Measurements from ENCODE around the gene TXNRD3.

DNA sequence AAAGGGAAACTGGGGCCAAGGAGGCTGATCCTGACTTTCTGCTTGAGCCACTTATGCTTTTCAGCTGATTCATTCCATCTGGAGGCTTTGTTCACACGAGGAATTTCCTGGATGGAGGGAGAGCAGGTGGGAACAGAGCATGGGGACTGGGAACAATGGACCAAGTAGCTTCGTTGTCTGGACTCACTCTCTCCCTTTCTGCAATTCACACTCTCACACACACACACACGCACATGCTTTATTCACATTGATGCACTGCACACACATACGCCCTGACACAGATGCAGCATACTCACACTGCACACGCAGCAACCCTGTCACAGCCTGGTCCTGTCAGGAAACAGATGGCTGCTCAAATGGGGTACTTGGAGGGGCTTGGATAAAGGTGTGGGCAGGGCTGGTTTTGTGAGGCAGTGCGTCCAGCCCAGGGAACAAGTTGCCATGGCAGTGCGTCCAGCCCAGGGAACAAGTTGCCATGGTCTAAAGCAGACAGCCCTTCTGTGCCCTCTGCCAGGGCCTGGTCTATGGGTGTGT is 29.4 kb upstream of the TXNRD3 start:
- TF ChIP-seq, protein P1, sequence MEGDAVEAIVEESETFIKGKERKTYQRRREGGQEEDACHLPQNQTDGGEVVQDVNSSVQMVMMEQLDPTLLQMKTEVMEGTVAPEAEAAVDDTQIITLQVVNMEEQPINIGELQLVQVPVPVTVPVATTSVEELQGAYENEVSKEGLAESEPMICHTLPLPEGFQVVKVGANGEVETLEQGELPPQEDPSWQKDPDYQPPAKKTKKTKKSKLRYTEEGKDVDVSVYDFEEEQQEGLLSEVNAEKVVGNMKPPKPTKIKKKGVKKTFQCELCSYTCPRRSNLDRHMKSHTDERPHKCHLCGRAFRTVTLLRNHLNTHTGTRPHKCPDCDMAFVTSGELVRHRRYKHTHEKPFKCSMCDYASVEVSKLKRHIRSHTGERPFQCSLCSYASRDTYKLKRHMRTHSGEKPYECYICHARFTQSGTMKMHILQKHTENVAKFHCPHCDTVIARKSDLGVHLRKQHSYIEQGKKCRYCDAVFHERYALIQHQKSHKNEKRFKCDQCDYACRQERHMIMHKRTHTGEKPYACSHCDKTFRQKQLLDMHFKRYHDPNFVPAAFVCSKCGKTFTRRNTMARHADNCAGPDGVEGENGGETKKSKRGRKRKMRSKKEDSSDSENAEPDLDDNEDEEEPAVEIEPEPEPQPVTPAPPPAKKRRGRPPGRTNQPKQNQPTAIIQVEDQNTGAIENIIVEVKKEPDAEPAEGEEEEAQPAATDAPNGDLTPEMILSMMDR (IDR thresholded peaks at IDR 0.05), result no peak
- TF ChIP-seq POLR2A (IDR thresholded peaks at IDR 0.05), result no peak

Data from right lobe of liver (tissue), 4 donors.